Suprapubic skin (tissue), 4 donors: ENCODE measurements around the gene DERL3.

ENCODE experiments used
- CTCF ChIP-seq, 2 donors: fragments of 200-600 bp in 1 of 2; fragments of 450-650 bp in 1 of 2; sonication (generic) in 1 of 2; IDR thresholded peaks; one replicate each; pipeline ENCODE4 v1.5.1; 2016 to 2019; ENCODE audit warnings: antibody characterized with exemption in 2 of 2, mild to moderate bottlenecking in 1 of 2, moderate library complexity in 1 of 2
- EP300 ChIP-seq: sonication (generic); formaldehyde crosslinking; IDR thresholded peaks from one replicate; pipeline ENCODE4 v1.6.1; 2017; ENCODE audit warnings: antibody characterized with exemption
- POLR2AphosphoS5 ChIP-seq, 3 donors: sonication (generic); formaldehyde crosslinking; IDR thresholded peaks; one replicate each; pipeline ENCODE4 v1.6.1; 2017; ENCODE audit warnings: antibody characterized with exemption in 3 of 3

GRCh38 chr22:23845265-23846080 lies 6.7 kb upstream of the DERL3 start:
- TF ChIP-seq CTCF (IDR thresholded peaks at IDR 0.05): no peak
- no peak for TF ChIP-seq POLR2AphosphoS5 (IDR thresholded peaks at IDR 0.05)
- TF ChIP-seq EP300: no peak
